Right atrium auricular region (tissue), 2 donors: ENCODE measurements around the gene KCNIP1. TPM values are rescaled to one million over a fixed set of nuclear protein-coding genes. Genes with fewer than 3 reads are reported as not detected.

Experiments
- DNase-seq: peaks from one replicate; pipeline ENCODE4 v3.0.0-alpha.2; 2019; ENCODE audit warnings: low spot score
- H3K27ac ChIP-seq, 2 donors: fragments of 200-600 bp; sonication (generic); 1 replicate in 1 of 2; 2 replicates in 1 of 2; pipeline ENCODE4 v1.5.1; 2016 to 2019
- H3K27me3 ChIP-seq, 2 donors: fragments of 200-600 bp; sonication (generic); one replicate each; pipeline versions ENCODE4 v1.5.1 to v1.6.0; 2017 to 2019
- H3K36me3 ChIP-seq: fragments of 200-600 bp; sonication (generic); one replicate; pipeline ENCODE4 v1.5.1; 2016
- H3K4me1 ChIP-seq, 2 donors: fragments of 200-600 bp; sonication (generic); one replicate each; pipeline versions ENCODE4 v1.5.1 to v1.6.0; 2017 to 2019
- H3K4me3 ChIP-seq, 2 donors: fragments of 200-600 bp; sonication (generic); 1 replicate in 1 of 2; 2 replicates in 1 of 2; pipeline ENCODE4 v1.5.1; 2017 to 2019; ENCODE audit warnings: mild to moderate bottlenecking in 1 of 2, moderate library complexity in 1 of 2
- H3K9me3 ChIP-seq, 2 donors: fragments of 200-600 bp; sonication (generic); one replicate each; pipeline ENCODE4 v1.5.1; 2019
- total RNA-seq, 2 donors: library from RNA; depleted of rRNA; stranded (reverse); fragments of >200 nt; gene quantifications; one replicate each; pipeline ENCODE4 v1.1.0, GENCODE V29; 2016
- TF ChIP-seq, protein P1 (sequence below), 2 donors: fragments of 200-600 bp; sonication (generic); IDR thresholded peaks; one replicate each; pipeline ENCODE4 v1.5.1; 2019; ENCODE audit warnings: antibody characterized with exemption in 2 of 2

Gene KCNIP1
- total RNA-seq, 2 donors from 2014 or later = not detected

DNA sequence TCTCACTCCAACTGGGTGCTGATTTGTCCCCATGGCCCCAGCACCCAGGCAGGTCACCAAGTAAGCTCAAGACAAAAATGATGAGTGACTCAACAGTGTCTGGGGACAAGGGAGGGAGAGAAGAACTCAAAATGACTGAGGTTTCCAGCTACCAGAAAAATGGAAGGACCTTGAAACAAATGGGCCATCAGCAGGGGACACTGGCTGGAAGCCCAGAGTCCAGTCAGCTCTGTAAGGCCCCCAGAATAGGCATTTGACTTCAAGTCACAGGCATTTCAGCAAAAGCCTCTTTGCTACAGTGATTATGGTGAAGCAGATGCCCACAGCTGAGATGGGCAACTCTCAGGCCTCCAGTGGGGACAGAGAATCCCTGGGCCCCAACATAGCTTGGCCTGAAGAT is 140.7 kb downstream of the KCNIP1 start:
- H3K4me1 ChIP-seq = no peaks in the 10 kb centered on the region
- no peak for DNase-seq
- no peak overlapping the region for H3K4me3 ChIP-seq
- H3K36me3 ChIP-seq = no peaks in the 10 kb centered on the region
- no peak overlapping the region for H3K27ac ChIP-seq
- H3K27me3 ChIP-seq = no peaks in the 10 kb centered on the region
- TF ChIP-seq, protein P1, sequence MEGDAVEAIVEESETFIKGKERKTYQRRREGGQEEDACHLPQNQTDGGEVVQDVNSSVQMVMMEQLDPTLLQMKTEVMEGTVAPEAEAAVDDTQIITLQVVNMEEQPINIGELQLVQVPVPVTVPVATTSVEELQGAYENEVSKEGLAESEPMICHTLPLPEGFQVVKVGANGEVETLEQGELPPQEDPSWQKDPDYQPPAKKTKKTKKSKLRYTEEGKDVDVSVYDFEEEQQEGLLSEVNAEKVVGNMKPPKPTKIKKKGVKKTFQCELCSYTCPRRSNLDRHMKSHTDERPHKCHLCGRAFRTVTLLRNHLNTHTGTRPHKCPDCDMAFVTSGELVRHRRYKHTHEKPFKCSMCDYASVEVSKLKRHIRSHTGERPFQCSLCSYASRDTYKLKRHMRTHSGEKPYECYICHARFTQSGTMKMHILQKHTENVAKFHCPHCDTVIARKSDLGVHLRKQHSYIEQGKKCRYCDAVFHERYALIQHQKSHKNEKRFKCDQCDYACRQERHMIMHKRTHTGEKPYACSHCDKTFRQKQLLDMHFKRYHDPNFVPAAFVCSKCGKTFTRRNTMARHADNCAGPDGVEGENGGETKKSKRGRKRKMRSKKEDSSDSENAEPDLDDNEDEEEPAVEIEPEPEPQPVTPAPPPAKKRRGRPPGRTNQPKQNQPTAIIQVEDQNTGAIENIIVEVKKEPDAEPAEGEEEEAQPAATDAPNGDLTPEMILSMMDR (IDR thresholded peaks at IDR 0.05) = no peak
- no peaks in the 10 kb centered on the region for H3K9me3 ChIP-seq

DNA sequence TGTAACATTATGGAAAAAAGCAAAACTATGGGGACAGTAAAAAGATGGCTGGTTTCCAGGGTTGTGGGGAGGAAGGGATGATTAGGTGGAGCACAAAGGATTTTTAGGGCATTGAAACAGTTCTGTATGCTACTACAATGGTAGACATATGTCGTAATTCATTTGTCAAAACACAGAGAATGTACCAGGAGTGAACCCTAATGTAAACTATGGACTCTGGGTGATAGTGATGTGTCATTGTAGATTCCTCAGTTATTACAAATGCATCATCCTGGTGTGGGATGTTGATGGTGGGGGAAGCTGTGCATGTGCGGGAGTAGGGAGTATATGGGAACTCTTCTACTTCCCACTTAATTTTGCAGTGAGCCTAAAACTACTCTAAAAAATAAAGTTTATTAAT is 144.7 kb downstream of the KCNIP1 start:
- Histone ChIP-seq H3K9me3 (no peaks in the 10 kb centered on the region), H3K36me3 (no peaks in the 10 kb centered on the region), H3K27ac (no peak overlapping the region), H3K4me3 (no peak overlapping the region), H3K27me3 (no peaks in the 10 kb centered on the region), H3K4me1 (no peaks in the 10 kb centered on the region)
- TF ChIP-seq, protein P1 (IDR thresholded peaks at IDR 0.05) = no peak
- no peak for DNase-seq

DNA sequence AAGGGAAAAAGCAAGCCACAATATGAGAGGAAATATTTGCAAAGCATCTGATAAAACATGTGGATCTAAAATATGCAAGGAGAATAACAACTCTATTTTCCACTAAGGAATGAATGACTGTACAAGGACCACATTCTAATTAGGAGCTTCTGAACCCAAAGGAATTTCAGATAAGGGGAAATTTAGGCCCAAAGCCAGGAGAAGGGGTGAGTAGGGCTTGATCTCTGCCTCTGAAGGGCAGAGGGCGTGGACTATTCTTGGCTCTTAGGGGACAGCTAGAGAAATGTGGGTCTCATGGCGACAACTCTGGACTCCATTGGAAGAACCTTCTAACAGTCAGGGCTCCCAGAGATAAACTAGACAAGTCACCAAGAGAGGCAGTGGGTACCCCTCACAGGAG is 147.0 kb downstream of the KCNIP1 start:
- H3K4me3 ChIP-seq = no peak overlapping the region
- no peaks in the 10 kb centered on the region for H3K9me3 ChIP-seq
- H3K4me1 ChIP-seq = no peaks in the 10 kb centered on the region
- H3K36me3 ChIP-seq = no peaks in the 10 kb centered on the region
- H3K27ac ChIP-seq = no peak overlapping the region
- no peaks in the 10 kb centered on the region for H3K27me3 ChIP-seq
- TF ChIP-seq, protein P1 (IDR thresholded peaks at IDR 0.05) = no peak
- DNase-seq = no peak

DNA sequence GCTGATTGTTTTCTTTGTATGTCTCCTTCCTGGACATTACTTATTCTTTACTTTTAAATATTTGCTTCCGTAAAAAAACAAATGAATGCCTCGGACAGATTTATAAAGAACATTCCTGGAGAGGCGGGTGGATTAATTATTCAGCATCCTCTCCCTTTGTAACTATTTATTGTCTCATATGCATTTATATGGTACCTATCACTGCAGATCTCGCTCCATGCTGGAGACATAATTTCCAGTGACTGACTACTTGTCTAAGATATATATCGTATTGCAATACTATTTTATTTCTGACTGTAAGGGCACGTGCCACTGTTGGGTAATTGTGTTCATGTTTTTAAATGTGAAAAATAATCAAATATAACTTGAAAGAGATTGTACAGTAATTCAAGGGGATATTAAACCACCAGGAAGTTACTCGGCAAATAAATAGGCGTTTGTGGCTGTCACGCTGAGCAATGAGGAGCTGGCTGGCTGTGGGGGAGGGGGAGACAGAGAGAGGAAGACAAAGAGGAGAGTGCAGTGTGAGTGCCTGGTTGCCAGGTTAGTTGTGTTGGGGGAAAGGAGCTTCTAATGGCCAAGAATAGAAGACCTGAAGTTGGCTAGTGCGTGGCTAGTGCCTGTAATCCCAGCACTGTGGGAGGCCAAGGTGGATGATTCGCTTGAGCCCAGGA is 147.9 kb downstream of the KCNIP1 start:
- TF ChIP-seq, protein P1 (IDR thresholded peaks at IDR 0.05) = no peak
- no peak for DNase-seq
- Histone ChIP-seq H3K36me3 (no peaks in the 10 kb centered on the region), H3K4me1 (no peaks in the 10 kb centered on the region), H3K27ac (no peak overlapping the region), H3K27me3 (no peaks in the 10 kb centered on the region), H3K9me3 (no peaks in the 10 kb centered on the region), H3K4me3 (no peak overlapping the region)

DNA sequence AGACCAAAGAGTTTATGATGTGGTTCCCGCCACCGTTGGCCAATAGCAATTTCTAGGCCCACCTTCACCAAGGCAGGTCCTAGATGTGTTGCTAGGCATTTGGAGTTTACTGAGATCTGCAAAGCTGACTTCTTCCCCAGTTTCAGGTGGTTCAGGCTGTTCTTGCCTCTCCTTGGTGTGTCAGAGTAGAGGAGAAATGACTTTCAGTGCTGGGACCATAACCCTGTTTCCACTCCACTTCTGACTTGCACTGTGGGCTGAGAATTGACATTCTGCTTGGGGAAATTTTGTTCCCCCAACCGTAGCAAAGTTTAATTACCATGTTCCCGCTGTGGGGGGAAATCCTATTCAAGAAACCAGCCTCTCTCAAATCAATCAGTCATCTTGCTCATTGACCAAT is 151.7 kb downstream of the KCNIP1 start:
- Histone ChIP-seq H3K9me3 (no peaks in the 10 kb centered on the region), H3K27ac (no peak overlapping the region), H3K36me3 (no peaks in the 10 kb centered on the region), H3K4me1 (no peaks in the 10 kb centered on the region), H3K27me3 (no peaks in the 10 kb centered on the region), H3K4me3 (no peak overlapping the region)
- TF ChIP-seq, protein P1 (IDR thresholded peaks at IDR 0.05) = no peak
- DNase-seq = no peak

DNA sequence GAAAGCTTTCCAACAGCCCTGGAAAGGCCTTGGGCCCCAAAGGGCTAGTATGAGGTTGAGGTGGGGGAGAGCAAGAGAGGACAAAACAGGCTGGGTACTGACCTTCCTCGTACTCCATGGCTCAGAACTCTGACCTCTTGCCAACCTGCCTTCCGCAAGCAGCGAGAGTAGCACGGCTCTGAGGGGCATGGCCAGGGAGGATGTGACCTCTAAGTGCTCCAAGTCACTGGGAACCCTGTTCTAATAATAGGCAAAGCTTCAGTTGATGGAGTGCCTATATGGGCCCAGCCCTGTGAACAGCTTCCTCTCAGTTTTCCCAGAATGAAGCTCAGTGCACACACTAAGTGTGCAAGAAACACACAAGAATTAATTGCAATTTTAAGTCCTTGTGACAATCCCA is 152.1 kb downstream of the KCNIP1 start:
- Histone ChIP-seq H3K9me3 (no peaks in the 10 kb centered on the region), H3K4me3 (no peak overlapping the region), H3K4me1 (no peaks in the 10 kb centered on the region), H3K36me3 (no peaks in the 10 kb centered on the region), H3K27me3 (no peaks in the 10 kb centered on the region), H3K27ac (no peak overlapping the region)
- DNase-seq = no peak
- TF ChIP-seq, protein P1 (IDR thresholded peaks at IDR 0.05) = no peak
